Stomach (tissue), 4 donors: ENCODE data around the gene PLCB1.

Experiments used
- CTCF ChIP-seq, 7 experiments: fragments of 450-650 bp in 4 of 7; fragments of 200-600 bp in 3 of 7; sonication (generic) in 3 of 7; IDR thresholded peaks; one replicate each; pipeline ENCODE4 v1.5.1; 2016 to 2019; ENCODE audit warnings: antibody characterized with exemption in 7 of 7, control low read depth in 2 of 7, mild to moderate bottlenecking in 1 of 7
- POLR2A ChIP-seq, 4 donors: fragments of 450-650 bp; IDR thresholded peaks; one replicate each; pipeline ENCODE4 v1.6.1; 2016; ENCODE audit warnings: antibody characterized with exemption in 4 of 4, control low read depth in 2 of 4, mild to moderate bottlenecking in 1 of 4, moderate library complexity in 1 of 4

- no peak for TF ChIP-seq CTCF (IDR thresholded peaks at IDR 0.05)
- TF ChIP-seq POLR2A (IDR thresholded peaks at IDR 0.05): no peak
These were observed 786.1 kb downstream of the PLCB1 start for GRCh38 chr20:8918145-8918544.
